Measurements from ENCODE around the gene OR2L3. TPM values are rescaled to one million over a fixed set of nuclear protein-coding genes. Genes with fewer than 3 reads are reported as not detected.

Gene OR2L3
- total and polyA plus RNA-seq, 2 of the 4 experiments (the other 2 are of a cell fraction) = not detected

DNA sequence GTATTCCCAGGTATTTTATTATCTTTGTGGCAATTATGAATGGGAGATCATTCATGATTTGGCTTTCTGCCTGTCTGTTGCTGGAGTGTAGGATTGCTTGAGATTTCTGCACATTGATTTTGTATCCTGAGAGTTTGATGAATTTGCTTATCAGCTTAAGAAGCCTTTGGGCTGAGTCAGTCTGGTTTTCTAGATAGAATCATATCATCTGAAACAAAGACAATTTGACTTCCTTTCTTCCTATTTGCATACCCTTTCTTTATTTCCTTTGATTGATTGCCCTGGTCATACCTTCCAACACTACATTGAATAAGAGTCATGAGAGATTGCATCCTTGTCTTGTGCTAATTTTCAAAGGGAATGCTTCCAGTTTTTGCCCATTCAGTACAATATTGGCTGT, 8.0 kb downstream of the OR2L3 start:
- H3K14ac ChIP-seq (replicated peaks; ENCODE audit: low read depth, low read length) = no peak overlapping the region
- ChIA-PET CTCF (no interaction called here), POLR2A (ENCODE audit: unreplicated experiment) (no interaction called here)
- no peak overlapping the region for H2AK9ac ChIP-seq (replicated peaks; ENCODE audit: low read depth, low read length, poor library complexity)
- in situ Hi-C loops (cut with MboI; ENCODE audit: low sequenced_read_pairs) (no loop called here), intact Hi-C loops (cut with micrococcal nuclease) (loop anchor here (5.0 kb wide), 1 partner anchor 377 kb away; the partner anchor contains the start of gene OR13G1), dilution Hi-C loops (cut with HindIII; ENCODE audit: low sequenced_read_pairs, unreplicated experiment) (no loop called here)
- no peak overlapping the region for H3K4me3 ChIP-seq (ENCODE audit: insufficient read depth, low read depth, low read length)
- no peaks in the 10 kb centered on the region for H4K20me1 ChIP-seq (ENCODE audit: insufficient read depth, low read length)
- H3K27ac ChIP-seq (ENCODE audit: insufficient read depth, low read length) = no peak overlapping the region
- no peak overlapping the region for H2BK120ac ChIP-seq (ENCODE audit: low read depth, low read length)
- no peak overlapping the region for H3K4me2 ChIP-seq (ENCODE audit: low read depth, low read length)
- H4K8ac ChIP-seq (ENCODE audit: low read depth in 2 of 2, low read length in 2 of 2) = no peak overlapping the region
- no peak overlapping the region for H2AFZ ChIP-seq (replicated peaks; ENCODE audit: low read length, poor library complexity)
- ATAC-seq (ENCODE audit: low read depth) (no peak), DNase-seq (no peak)
- no peak overlapping the region for H3K56ac ChIP-seq (ENCODE audit: extremely low read depth, insufficient read depth, low read length)
- no peak overlapping the region for H2BK20ac ChIP-seq (ENCODE audit: low read depth, low read length)
- no peak overlapping the region for H3K4ac ChIP-seq (ENCODE audit: low read depth, low read length)
- no peak overlapping the region for H4K5ac ChIP-seq (ENCODE audit: low read depth, low read length)
- H3K79me1 ChIP-seq (ENCODE audit: low read depth in 1 of 2, low read length in 2 of 2) = no peaks in the 10 kb centered on the region
- no peak overlapping the region for H3K9ac ChIP-seq (ENCODE audit: low read depth, low read length)
- H3K23ac ChIP-seq (ENCODE audit: low read depth, low read length) = no peak overlapping the region
- no TSS peak for BruUV-seq (replicated peaks)
- H2BK15ac ChIP-seq (ENCODE audit: low read depth, low read length) = no peak overlapping the region
- no peaks in the 10 kb centered on the region for H3K27me3 ChIP-seq (ENCODE audit: control insufficient read depth, insufficient read depth, low read length)
- no peaks in the 10 kb centered on the region for H3K4me1 ChIP-seq (ENCODE audit: control insufficient read depth, insufficient read depth, low read length)
- no peaks in the 10 kb centered on the region for H3K9me1 ChIP-seq (ENCODE audit: insufficient read depth, low read length)
- no peak overlapping the region for H2AK5ac ChIP-seq (ENCODE audit: low read depth, low read length)
- H3K9me3 ChIP-seq (ENCODE audit: control insufficient read depth, insufficient read depth, low read length) = peaks cover 10% of the 10 kb centered on the region; the same call in 1 of the 2 replicates
- TF ChIP-seq, protein P1, sequence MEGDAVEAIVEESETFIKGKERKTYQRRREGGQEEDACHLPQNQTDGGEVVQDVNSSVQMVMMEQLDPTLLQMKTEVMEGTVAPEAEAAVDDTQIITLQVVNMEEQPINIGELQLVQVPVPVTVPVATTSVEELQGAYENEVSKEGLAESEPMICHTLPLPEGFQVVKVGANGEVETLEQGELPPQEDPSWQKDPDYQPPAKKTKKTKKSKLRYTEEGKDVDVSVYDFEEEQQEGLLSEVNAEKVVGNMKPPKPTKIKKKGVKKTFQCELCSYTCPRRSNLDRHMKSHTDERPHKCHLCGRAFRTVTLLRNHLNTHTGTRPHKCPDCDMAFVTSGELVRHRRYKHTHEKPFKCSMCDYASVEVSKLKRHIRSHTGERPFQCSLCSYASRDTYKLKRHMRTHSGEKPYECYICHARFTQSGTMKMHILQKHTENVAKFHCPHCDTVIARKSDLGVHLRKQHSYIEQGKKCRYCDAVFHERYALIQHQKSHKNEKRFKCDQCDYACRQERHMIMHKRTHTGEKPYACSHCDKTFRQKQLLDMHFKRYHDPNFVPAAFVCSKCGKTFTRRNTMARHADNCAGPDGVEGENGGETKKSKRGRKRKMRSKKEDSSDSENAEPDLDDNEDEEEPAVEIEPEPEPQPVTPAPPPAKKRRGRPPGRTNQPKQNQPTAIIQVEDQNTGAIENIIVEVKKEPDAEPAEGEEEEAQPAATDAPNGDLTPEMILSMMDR (conservative IDR thresholded peaks at IDR 0.05; ENCODE audit: low read depth, low read length) = no peak
- TF ChIP-seq BHLHE40 (IDR thresholded peaks at IDR 0.05; ENCODE audit: low read depth, low read length) (no peak), POLR2A (IDR thresholded peaks at IDR 0.05; ENCODE audit: low read depth, low read length) (no peak), SMC3 (IDR thresholded peaks at IDR 0.05; ENCODE audit: low read depth, low read length) (no peak), NFE2L2 (IDR thresholded peaks at IDR 0.05; ENCODE audit: low read depth, low read length) (no peak), CHD1 (IDR thresholded peaks at IDR 0.05; ENCODE audit: low read depth, low read length) (no peak), CEBPB (IDR thresholded peaks at IDR 0.05; ENCODE audit: low read depth, low read length) (no peak), RCOR1 (IDR thresholded peaks at IDR 0.05; ENCODE audit: insufficient replicate concordance, low read length) (no peak), FOS (IDR thresholded peaks at IDR 0.05; ENCODE audit: low read depth, low read length) (no peak), MAFK (IDR thresholded peaks at IDR 0.05; ENCODE audit: low read depth, low read length) (no peak)
- H3K18ac ChIP-seq (ENCODE audit: low read depth, low read length) = no peak overlapping the region
- no peak overlapping the region for H4K91ac ChIP-seq (ENCODE audit: insufficient read depth, low read depth, low read length)
- H3K36me3 ChIP-seq (ENCODE audit: control insufficient read depth, insufficient read depth, low read length) = no peaks in the 10 kb centered on the region
- no peak overlapping the region for H2BK5ac ChIP-seq (ENCODE audit: low read depth, low read length, poor library complexity, severe bottlenecking)

All from IMR-90 (cell line).